ENCODE results near the gene TEAD2. TPM values are rescaled to one million over a fixed set of nuclear protein-coding genes. Genes with fewer than 3 reads are reported as not detected.
A peak's percentile ranks its signal among the peaks of the same experiment; 100 is the strongest.

TEAD2 gene
- total and polyA plus RNA-seq, 10 donors, result 5.8 to 24.7 (median 14.4) TPM

DNA sequence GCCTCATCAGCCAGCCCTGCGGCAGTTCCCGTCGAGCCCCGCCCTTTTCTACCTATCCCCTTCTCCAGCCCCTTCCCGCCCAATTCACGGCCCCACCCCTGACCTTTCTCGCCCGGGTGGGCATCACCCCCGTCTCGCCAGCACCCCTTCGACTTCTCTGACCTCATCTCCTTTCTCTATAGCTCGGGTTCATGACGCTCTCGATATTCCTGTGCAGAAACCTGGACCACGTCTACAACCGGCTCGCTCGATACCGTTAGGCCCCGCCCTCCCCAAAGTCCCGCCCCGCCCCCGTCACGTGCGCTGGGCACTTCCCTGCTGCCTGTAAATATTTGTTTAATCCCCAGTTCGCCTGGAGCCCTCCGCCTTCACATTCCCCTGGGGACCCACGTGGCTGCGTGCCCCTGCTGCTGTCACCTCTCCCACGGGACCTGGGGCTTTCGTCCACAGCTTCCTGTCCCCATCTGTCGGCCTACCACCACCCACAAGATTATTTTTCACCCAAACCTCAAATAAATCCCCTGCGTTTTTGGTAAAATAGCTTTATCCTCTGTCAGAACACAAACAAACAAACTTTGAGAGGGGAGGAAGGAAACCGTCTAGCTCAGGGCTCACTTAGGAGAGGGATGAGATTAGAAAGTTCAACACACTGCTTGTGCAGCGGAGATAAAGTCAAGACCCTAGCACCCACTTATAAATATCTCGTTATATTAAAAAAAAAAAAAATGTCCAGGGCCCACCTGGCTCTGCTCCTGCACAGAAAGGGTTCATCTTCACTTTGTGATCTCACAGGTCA, 21.9 kb downstream of the TEAD2 start:
- 26 to 37% (median 33%) methylated on average over 36 of the region's 36 CpGs for WGBS, 5 donors
- Histone ChIP-seq H3K4me3 (peak overlapping the region in 7 of 8 donors; percentile 22 to 79 (median 36)), H3K27ac (peak overlapping the region; percentile 42 to 89 (median 76)), H3K4me1 (peaks cover 16 to 74% (median 59%) of the 10 kb centered on the region in 6 donors), H3K27me3 (replicated peaks in 1 of 7) (no peaks in the 10 kb centered on the region), H3K9me3 (no peaks in the 10 kb centered on the region), H3K36me3 (peaks cover 0 to 88% (median 44%) of the 10 kb centered on the region in 6 donors)
- intact Hi-C loops (cut with DNase I; ENCODE audit: low total_unique reads), result no loop called here
- DNase-seq, result peak; percentile 95
- TF ChIP-seq POLR2AphosphoS5 (IDR thresholded peaks at IDR 0.05), result peak; percentile 87 to 93 (median 90)
- TF ChIP-seq, protein P1, sequence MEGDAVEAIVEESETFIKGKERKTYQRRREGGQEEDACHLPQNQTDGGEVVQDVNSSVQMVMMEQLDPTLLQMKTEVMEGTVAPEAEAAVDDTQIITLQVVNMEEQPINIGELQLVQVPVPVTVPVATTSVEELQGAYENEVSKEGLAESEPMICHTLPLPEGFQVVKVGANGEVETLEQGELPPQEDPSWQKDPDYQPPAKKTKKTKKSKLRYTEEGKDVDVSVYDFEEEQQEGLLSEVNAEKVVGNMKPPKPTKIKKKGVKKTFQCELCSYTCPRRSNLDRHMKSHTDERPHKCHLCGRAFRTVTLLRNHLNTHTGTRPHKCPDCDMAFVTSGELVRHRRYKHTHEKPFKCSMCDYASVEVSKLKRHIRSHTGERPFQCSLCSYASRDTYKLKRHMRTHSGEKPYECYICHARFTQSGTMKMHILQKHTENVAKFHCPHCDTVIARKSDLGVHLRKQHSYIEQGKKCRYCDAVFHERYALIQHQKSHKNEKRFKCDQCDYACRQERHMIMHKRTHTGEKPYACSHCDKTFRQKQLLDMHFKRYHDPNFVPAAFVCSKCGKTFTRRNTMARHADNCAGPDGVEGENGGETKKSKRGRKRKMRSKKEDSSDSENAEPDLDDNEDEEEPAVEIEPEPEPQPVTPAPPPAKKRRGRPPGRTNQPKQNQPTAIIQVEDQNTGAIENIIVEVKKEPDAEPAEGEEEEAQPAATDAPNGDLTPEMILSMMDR (IDR thresholded peaks at IDR 0.05 in 8 of 11, conservative IDR thresholded peaks at IDR 0.05 in 3 of 11), result no peak
- no peak for TF ChIP-seq POLR2A (IDR thresholded peaks at IDR 0.05)

- peak overlapping the region in 7 of 8 donors; percentile 22 to 79 (median 36) for H3K4me3 ChIP-seq
- peak overlapping the region; percentile 42 to 89 (median 76) for H3K27ac ChIP-seq
- peak; percentile 86 for DNase-seq
Measured at GRCh38 chr19:49339301-49340068, 22.7 kb downstream of the TEAD2 start.

DNA sequence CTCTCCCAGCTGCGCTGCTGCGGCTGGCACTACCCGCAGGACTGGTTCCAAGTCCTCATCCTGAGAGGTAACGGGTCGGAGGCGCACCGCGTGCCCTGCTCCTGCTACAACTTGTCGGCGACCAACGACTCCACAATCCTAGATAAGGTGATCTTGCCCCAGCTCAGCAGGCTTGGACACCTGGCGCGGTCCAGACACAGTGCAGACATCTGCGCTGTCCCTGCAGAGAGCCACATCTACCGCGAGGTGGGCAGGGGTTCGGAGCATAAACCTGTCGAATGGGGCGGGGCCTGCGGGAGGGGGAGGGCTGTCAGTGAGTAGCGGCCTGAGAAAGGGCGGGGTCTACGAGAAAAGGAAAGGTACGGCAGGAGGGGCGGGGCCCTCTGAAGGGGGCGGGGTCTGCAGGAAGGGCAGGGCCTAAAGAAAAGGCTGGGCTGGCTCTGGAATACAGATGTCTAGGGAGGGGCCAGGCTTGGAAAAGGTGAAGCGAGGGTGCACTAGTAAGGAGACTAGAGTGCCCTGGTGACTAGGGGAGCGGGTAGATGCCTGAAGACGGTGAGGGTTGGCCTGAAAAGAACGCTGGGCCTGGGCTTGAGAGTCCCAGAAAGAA, 23.4 kb downstream of the TEAD2 start:
- peaks cover 0 to 73% (median 39%) of the 10 kb centered on the region in 6 donors for H3K36me3 ChIP-seq
- 59 to 80% (median 68%) methylated on average over 28 to 30 of the region's 30 CpGs for WGBS, 5 donors
- peak; percentile 84 for DNase-seq
- no peaks in the 10 kb centered on the region for H3K9me3 ChIP-seq
- peak overlapping the region in 7 of 8 donors; percentile 22 to 79 (median 36) for H3K4me3 ChIP-seq
- TF ChIP-seq POLR2AphosphoS5 (IDR thresholded peaks at IDR 0.05) (peak; percentile 40 to 74 (median 52)), POLR2A (IDR thresholded peaks at IDR 0.05) (no peak)
- TF ChIP-seq, protein P1 (IDR thresholded peaks at IDR 0.05 in 8 of 11, conservative IDR thresholded peaks at IDR 0.05 in 3 of 11), result no peak
- peak overlapping the region in 7 of 8 donors; percentile 61 to 89 (median 78) for H3K27ac ChIP-seq
- intact Hi-C loops (cut with DNase I; ENCODE audit: low total_unique reads), result no loop called here
- no peaks in the 10 kb centered on the region for H3K27me3 ChIP-seq (replicated peaks in 1 of 7)
- H3K4me1 ChIP-seq, result peaks cover 16 to 81% (median 72%) of the 10 kb centered on the region in 6 donors

More at GRCh38 chr19:49339301-49340068, 22.7 kb downstream of the TEAD2 start:
- Histone ChIP-seq H3K9me3 (no peaks in the 10 kb centered on the region), H3K36me3 (peaks cover 0 to 80% (median 41%) of the 10 kb centered on the region in 6 donors), H3K27me3 (replicated peaks in 1 of 7) (no peaks in the 10 kb centered on the region), H3K4me1 (peaks cover 16 to 75% (median 65%) of the 10 kb centered on the region in 6 donors)
- TF ChIP-seq POLR2A (IDR thresholded peaks at IDR 0.05) (no peak), POLR2AphosphoS5 (IDR thresholded peaks at IDR 0.05) (peak; percentile 68 to 86 (median 84))
- TF ChIP-seq, protein P1 (IDR thresholded peaks at IDR 0.05 in 8 of 11, conservative IDR thresholded peaks at IDR 0.05 in 3 of 11), result no peak
- intact Hi-C loops (cut with DNase I; ENCODE audit: low total_unique reads), result no loop called here
- 68 to 89% (median 70%) methylated on average over 21 to 47 of the region's 47 CpGs for WGBS, 5 donors
